ENCODE results near the gene PNKP. TPM values are rescaled to one million over a fixed set of nuclear protein-coding genes. Genes with fewer than 3 reads are reported as not detected.

The PNKP gene
- total and polyA plus RNA-seq, 10 of the 15 experiments (the other 5 are each of a cell fraction or from before 2014, with no cell fraction given): 2.9 to 82.3 (median 33.2) TPM

GRCh38 chr19:49814010-49814409, 53.4 kb downstream of the PNKP start (continued):
- TF ChIP-seq E2F8 (IDR thresholded peaks at IDR 0.05; ENCODE audit: low read depth, partially characterized antibody) (no peak), SPI1 (IDR thresholded peaks at IDR 0.05; ENCODE audit: borderline replicate concordance, insufficient read depth, low read depth, low read length) (no peak), RUNX3 (IDR thresholded peaks at IDR 0.05; ENCODE audit: low read length) (no peak), BMI1 (IDR thresholded peaks at IDR 0.05; ENCODE audit: borderline replicate concordance) (no peak), STAT3 (IDR thresholded peaks at IDR 0.05; ENCODE audit: low read depth, low read length) (no peak), HDGF (IDR thresholded peaks at IDR 0.05) (no peak)

GRCh38 chr19:49812997-49813861, 54.1 kb downstream of the PNKP start, which contains the start of gene FUZ:
Gene FUZ, minus strand, starts transcription at chr19:49813292. Its CDS starts 186 bp downstream, at chr19:49813106.
- ATAC-seq (peak; percentile 75), DNase-seq (ENCODE audit: low read depth, low spot score) (peak; percentile 90), FAIRE-seq (peak; percentile 97)
- ChIA-PET RAD21 (ENCODE audit: unreplicated experiment) (interaction anchor here (0.5 to 1.4 kb wide), 4 partner anchors 8 to 95 kb away, joined by 3 to 12 read pairs (median 4); partner anchors contain the start of gene PTOV1), SMC1A (ENCODE audit: uncharacterized antibody, unreplicated experiment) (interaction anchor here (1.0 to 2.3 kb wide), 6 partner anchors 30 to 137 kb away, joined by 3 to 6 read pairs (median 4); partner anchors contain the start of genes AP2A1 and ATF5), POLR2A (interaction anchor here (0.6 to 1.8 kb wide), 9 partner anchors 13 to 317 kb away, joined by 3 to 6 read pairs (median 4); partner anchors contain the start of genes AKT1S1, PTOV1, RPS11 and RRAS), CTCF (interaction anchor here (1.2 to 1.4 kb wide), 2 partner anchors 35 to 77 kb away, joined by 3 to 6 read pairs; no protein-coding TSS in a partner anchor)
- H3K4me1 ChIP-seq (ENCODE audit: control insufficient read depth, insufficient read depth, low read length): peaks cover 7% of the 10 kb centered on the region; the same call in 1 of the 2 replicates
- no peaks in the 10 kb centered on the region for H3K9me3 ChIP-seq (replicated peaks; ENCODE audit: control insufficient read depth, insufficient read depth, low read length)
- H3K27ac ChIP-seq (ENCODE audit: control insufficient read depth, insufficient read depth): peak within 1 kb of the TSS; percentile 69
- in situ Hi-C loops (cut with MboI): no loop called here
- H3K27me3 ChIP-seq (replicated peaks in 1 of 2; ENCODE audit: control insufficient read depth in 2 of 2, insufficient read depth in 2 of 2, low read length in 1 of 2): no peaks in the 10 kb centered on the region
- H3K4me2 ChIP-seq (ENCODE audit: control insufficient read depth, insufficient read depth): peak within 1 kb of the TSS; percentile 88
- peak within 1 kb of the TSS; percentile 86 for H3K4me3 ChIP-seq
- no TSS peak for BruUV-seq (replicated peaks)
- H3K36me3 ChIP-seq (ENCODE audit: control insufficient read depth in 2 of 2, insufficient read depth in 2 of 2, low read length in 1 of 2): no peaks in the 10 kb centered on the region
- peak within 1 kb of the TSS; percentile 76 for H3K9ac ChIP-seq (ENCODE audit: control insufficient read depth, insufficient read depth, low read length)
- H4K20me1 ChIP-seq (ENCODE audit: control insufficient read depth, insufficient read depth): no peaks in the 10 kb centered on the region
- WGBS (ENCODE audit: insufficient coverage, insufficient replicate concordance, low lambda C conversion rate, missing lambda C conversion rate): under 1% methylated on average over 43 of the region's 45 CpGs
- peak within 1 kb of the TSS; percentile 94 for H2AFZ ChIP-seq (ENCODE audit: control insufficient read depth, low read depth, low read length)
- intact Hi-C loops (cut with micrococcal nuclease; ENCODE audit: unreplicated experiment): loop anchor here (1.0 to 2.0 kb wide), 2 partner anchors 38 to 64 kb away; partner anchors contain the start of genes AKT1S1, PTOV1 and TBC1D17
- peaks cover 1% of the 10 kb centered on the region for H3K79me2 ChIP-seq (ENCODE audit: control insufficient read depth, insufficient read depth, low read length)
- TF ChIP-seq ATF7 (IDR thresholded peaks at IDR 0.05; ENCODE audit: low read depth) (peak; percentile 91), HDGF (IDR thresholded peaks at IDR 0.05) (no peak), IRF5 (IDR thresholded peaks at IDR 0.05; ENCODE audit: borderline replicate concordance) (no peak), BMI1 (IDR thresholded peaks at IDR 0.05; ENCODE audit: borderline replicate concordance) (peak; percentile 99), NR2F1 (conservative IDR thresholded peaks at IDR 0.05) (no peak), SREBF1 (IDR thresholded peaks at IDR 0.05; ENCODE audit: low read length) (peak; percentile 74), SRF (IDR thresholded peaks at IDR 0.05; ENCODE audit: low read depth in 2 of 2, low read length in 2 of 2) (0 out of 4 replicates have a peak, but pooled peaks of 1 of the 2 experiments have one; percentile 50), PAX5 (IDR thresholded peaks at IDR 0.05; ENCODE audit: borderline replicate concordance, low read depth, low read length) (peak; percentile 20; the same call in 1 of the 2 replicates), ZSCAN29 (IDR thresholded peaks at IDR 0.05) (no peak), DPF2 (IDR thresholded peaks at IDR 0.05) (no peak; the same call in 1 of the 2 replicates), CBFB (IDR thresholded peaks at IDR 0.05; ENCODE audit: low read depth) (no peak), E2F4 (IDR thresholded peaks at IDR 0.05; ENCODE audit: low read depth, low read length) (peak; percentile 66), SIN3A (IDR thresholded peaks at IDR 0.05; ENCODE audit: low read depth, low read length) (peak; percentile 83; the same call in 1 of the 2 replicates)
